ENCODE data around the gene UROC1.

UROC1 gene

DNA sequence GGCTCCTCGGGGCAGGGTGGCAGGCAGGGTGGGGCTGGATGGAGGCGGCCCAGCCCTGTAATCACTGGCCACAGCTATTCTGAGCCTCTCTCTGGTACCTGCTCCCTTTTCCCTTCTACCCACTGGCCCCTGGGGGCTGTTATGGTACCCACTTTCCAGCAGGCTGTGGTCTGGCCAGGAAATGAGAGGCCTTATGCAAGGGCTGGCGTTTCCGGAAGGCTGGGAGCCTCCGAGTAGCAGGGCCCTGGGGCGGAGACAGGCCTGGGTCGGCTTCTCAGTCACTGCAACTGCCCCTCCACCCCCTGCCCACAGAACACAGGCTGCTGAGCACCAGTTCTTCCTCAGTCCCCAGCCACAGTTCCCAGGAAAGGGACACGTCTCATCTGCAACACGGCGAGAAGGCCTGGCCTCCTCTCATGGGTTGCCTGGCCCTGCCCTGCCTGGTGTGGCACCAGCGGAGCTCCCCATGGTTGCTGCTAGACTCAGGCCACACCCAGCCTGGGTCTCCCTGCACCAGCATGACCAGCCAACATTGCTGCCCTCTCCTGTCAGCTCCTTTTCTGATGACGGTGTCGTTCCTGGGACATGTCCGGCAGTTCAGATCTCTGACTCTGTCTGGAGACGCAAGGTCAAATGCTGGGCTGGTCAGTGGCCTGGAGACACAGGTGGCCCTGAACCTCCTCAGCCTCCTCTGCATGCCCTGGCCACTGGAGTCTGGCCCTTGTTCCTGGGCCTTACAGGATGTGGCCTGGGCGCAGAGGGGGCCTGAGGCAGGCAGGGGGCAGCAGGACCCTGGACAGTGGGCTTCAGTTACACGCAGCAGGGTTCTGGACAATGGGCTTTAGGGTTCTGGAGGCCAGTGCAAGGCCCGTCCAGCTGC lies 12.8 kb upstream of the UROC1 start:
- DNase-seq = peak; percentile 81 to 96

DNA sequence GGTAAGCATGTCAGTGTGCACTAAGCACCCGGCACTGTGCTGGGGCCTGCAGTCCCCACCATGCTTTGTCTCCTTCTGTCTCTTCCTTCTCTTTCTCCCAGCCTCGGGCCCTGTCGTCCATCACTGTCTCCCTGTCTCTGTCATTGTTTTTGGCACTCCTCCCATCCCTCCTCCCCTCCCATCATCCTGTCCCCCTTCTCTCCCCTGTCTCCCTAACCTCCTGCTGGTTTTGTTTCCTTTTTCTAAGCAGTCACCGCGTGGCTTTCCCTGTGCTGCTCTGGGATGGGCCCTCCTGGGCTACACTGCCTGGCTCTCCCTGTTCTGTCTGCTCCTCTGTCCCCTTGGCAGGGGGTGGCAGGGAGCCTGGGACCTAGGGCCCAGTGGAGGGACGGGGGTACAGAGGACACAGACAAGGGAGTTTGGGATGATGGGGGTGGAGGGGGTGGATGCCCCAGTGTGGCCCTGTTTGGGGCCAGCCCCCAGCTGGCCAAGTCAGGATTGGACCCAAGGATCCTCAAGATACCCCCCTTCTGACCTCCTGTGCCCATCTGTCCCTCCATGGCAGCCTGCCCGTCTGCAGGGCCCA lies 12.1 kb upstream of the UROC1 start:
- DNase-seq = peak in 1 of 2 donors; percentile 9

DNA sequence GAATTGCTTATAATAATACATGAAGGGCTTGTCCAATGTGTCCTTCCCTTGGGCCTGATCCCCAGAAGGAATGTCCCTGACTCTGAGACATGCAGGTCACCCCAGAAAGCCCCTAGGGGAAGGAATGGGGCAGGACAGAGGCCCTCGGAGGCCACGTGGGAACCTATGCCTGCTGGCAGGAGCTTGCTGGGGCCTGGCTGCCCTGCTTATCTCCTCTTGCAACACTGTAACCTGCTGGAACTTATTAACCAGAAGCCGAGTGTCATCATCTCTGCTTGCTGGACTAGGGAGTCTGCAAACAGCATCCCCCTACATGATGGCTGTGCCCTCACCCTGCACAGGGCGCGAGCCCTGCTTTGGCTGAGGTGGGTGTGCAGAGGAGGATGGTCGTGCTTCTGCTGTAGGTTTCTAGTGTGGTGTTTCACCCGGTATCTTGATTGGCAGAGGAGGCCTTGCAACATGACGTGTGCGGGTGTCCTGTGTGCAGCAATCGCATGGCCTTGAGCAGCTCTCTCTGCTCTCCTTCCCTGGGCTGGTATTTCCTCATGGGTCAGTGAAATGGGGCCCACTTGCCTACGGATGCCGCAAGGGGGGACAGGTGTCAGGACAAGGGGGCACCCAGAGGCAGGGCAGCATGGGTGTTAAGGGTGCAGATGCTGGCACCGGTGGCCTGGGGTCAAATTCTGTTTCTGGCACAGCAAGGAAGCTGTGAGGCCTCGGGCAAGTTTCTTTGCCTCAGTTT lies 11.4 kb upstream of the UROC1 start:
- no peak for DNase-seq

DNA sequence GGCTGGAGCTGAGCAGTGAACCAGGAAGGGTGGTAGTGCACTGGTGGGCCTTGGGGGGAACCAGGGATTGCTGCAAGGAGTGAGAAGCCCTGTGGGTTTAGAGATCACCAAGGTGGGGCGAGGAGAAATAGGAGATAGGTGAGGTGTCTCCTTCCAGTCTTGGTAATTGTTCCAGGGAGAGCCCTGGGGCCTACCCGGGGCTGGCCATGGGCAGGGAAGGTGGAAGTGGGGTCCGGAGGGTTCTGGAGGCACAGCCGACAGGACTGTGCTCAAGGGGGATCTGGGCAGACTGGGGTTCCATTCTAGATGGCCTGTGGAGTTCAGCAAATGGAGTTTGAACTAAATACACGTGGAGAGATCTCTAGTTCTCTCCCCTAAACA lies 10.8 kb upstream of the UROC1 start:
- DNase-seq = no peak

DNA sequence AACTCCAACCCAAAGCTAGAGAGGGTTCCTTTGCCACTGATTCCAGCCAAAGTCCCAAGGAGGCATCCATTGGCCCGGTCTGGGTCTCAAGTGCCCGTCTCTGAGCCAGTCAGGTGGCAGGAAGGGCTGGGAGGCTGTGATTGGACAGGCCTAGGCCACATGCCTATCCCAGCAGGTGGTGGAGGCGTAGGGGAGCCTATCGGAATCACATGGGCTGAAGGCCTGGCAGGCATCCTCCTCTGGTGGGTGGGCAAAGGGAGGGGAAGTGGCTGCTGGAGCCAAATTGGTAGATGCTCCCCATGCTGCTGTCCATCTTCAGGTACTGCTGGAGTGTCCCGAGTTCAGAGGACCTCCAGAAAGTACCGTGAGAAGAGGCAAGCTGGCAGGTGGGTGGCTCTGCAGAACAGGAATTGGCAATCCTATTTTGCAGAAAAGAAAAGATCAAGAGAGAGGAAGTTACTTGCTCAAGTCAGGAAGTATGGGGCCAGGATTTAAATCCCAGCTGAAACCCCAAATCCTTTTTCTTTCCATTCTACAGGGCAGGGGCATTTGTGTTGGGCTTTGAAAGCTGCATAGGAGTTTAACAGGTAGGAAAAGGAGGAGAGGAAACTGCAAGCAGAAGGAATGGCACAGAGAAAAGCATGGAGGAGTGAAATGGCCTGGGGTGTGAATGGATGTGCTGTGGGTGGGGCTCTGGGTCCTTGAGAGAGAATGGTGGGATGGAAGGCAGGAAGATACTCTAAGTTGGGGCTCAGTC lies 10.1 kb upstream of the UROC1 start:
- no peak for DNase-seq

DNA sequence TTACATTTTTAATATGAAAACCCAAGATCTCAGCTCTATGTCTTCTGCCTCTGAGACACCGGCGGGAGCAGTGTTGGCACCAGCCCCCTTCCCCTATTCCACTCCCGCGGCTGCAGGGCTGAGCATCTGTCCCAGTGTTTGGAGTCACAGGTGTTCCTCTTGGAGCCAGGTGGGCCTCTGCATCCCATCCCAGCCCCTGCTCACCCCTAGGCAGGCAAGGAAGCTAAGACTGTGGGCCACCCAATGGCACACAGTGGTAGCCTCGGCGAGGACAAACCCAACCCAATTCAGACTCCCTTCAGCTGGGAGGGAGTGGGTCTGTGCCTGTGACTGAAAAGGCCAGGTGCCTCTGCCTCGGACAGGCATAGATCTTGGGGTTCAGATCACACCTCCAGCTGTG lies 9.4 kb upstream of the UROC1 start:
- no peak for DNase-seq

DNA sequence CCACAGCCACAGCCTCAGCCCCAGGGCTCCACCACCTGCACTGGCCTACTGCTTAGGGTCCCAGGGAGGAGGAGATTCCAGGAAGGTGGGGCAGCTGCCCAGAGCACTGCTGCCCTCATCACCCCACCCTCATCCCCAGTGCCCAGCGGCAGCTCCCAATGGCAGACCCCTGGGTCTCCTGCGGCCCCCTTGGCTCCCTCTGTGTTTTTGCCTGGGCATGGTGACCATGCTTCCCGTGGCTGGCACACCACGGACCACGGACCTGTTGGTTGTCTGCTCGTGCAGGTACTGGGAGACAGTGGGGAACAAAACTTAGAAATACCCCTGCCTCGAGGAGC lies 9.1 kb upstream of the UROC1 start:
- DNase-seq = no peak

DNA sequence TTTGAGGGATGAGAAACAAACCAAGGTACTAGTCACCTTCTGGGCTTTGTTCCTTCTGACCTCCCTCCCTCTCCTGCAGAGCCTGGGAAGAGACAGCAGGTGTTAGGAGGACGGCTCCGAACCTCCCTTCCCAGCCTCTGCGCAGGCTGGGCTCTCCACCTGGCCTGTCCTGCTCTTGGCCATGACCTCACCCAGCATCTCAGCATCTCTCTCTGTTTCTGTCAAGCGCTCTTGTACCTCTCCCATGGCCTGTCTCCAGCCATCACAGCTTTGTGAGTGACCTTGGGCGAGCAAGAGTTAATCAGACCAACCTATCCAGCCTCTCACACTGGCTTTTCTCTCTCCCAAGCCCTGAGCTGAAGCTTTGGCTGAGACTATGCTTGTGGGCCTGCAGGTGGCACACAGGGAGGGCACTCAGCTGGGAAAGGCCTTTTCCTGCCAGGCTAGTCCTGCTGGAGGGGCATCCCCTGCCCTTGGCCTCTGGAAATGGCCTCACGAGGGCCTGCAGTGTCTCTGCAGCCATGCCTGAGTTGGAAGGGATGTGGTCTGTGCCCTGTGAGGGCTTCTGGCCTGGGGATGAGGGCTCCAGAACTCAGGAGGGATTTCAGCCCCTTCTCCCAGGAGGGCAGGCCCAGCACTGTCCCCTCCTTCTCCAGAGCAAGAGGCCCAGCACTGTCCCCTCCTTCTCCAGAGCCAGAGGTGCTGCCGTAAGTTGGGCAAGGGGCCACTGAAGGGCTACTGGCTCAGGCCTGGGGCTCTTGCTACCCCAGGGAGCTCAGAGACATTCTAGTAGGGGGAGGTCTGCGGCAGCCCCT lies 8.5 kb upstream of the UROC1 start:
- DNase-seq = no peak

DNA sequence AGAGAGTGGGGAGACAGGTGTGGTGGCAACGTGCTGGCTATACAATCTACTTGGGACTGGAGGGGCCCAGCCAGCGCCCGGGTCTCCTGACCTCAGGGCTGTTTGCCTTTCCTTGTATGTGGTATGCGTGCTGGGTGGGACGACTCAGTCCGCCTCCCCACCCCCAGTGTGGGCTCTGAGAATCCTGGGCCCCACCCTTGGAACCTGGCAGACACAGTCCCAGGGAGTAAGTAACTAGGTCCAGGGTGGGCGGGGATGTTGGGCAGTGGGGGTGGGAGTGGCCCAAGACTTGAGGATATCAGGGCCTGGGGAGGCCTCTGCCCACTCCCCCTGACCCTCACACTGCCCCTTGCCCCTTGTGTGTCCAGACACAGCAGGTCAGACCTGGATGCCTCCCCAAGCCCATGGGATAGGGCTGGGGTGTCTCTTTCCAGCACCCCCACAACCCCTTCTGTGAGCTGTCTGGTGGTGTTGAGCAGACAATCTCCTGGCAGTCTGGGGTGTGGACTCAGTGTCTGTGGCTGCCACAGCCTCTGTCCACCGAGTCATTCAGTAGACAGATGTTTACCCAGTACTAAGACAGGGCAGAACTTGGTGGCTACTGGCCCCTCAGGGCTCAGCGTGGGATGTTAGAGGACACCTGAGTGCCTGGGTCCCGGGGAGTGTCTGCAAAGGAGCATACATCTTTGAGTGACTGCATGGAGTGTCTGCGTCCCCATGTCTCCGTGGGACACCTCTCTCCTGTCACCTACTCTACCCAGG lies 7.7 kb upstream of the UROC1 start:
- no peak for DNase-seq

DNA sequence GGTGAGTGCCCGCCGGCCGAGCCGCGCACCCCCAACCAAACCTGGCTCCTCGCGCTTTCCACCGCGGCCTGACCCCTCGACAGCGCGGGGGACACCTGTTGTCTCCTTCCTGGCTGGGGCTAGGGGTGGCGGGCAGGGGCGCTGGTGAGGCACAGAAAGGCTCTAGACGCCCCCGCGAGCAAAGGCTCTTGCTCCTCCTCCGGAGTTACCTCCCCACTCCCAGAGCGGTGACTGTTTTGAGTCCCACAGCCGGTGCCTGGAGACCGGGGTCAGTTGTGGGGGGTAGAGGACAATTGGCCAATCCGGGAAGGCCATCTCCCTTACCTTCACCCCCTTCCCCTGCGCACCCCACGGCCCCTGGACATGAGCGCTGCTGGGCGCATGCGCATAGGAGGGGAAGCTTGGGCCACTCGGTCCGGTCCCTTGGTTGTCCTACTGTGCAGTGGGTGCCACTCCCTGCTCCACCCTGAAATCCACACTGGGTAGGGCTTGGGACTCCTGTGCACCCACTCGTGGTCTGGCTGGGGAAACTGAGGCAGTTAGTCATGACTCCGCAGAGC lies 6.9 kb upstream of the UROC1 start:
- peak; percentile 29 to 55 for DNase-seq

DNA sequence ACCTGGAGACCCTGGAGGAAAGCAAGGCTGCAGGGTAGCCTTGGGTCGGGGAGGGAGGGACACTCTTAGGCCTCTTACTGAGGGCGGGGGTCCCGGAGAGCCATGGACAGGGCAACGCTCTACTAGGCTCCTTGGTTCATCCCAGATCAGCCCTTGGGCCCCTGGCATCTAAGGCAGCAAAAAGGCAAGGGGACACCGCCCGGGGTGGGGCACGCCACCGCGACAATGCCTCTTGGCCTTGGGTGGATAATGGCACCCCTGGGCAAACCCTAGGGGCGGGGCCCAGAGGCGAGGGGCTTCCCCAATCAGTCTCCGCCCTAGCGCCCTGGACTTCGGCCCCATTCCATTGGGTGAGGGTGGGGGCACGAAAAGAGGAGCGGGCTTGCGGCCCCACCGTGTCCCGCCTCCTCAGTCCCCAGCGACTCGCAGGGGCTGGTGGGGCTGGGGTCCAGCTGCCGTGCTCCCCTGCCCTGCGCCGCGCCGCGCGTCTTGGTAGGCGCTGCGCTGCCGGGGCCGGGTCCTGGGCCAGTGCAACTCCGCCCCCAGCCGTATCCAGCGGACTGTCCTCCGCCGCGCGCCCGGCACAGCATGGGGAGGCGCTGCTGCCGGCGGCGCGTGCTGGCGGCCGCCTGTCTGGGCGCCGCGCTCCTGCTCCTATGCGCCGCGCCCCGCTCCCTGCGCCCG lies 6.3 kb upstream of the UROC1 start, which contains the start of gene CHST13:
TSS of gene CHST13 (plus strand) at position 411 of the 684 bp plus-strand sequence. CDS start at position 589, 178 bp downstream.
- peak; percentile 15 to 59 for DNase-seq

DNA sequence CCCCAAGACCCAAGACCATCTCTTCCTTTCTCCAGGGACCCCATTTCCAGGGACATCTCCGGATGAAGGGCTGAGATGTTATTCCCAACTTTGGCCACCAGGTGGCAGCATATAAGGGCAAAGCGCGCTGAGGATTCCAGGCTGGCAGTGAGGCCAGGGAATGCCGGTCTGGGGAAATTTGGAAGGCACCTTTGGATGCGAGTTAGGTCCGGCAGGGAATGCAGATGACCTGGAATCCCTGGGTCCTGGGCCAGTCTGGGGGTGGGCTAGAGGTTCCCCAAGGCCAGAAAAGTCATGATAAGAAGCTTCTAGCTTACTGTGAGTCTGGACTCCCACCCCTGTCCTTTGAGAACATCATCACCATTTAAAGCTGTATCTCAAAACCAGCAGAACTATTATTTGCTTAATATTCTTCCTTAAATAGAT lies 4.8 kb upstream of the UROC1 start:
- peak; percentile 23 to 38 for DNase-seq

DNA sequence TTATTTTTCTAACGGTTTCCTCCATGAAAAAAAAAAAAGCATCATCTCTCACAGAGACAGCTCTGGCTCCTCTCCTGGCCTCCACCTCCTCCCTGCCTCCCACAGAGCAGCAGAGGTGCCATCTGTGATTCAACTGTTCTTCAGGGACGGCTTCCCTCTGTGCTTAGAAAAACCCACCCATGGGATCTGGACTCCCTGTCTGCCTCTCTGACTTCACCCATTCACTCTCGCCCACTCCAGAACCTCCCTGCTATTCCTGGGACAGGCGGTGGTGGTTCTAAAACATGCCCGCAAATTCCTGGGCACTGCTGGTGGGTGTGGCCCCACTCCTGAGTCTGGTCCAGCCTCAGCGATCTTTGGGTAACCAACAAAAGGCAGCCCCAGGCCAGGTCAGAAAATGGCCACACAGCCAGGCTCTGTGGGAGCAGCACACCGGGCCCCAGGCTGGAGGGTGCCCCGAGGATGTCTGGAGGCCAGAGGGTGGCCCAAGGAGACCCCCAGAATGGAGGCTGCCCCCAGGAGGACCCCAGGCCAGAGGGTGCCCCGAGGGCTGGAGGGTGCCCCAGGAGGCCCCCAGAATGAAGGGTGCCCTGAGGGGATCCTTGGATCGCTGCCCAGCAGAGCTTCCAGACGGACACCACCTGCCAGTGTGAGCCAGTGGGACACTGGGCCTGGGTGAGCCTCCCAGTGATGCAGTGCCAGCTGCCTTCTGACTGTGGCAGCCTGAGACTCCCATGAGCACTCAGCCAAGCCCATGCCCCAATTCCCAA lies 3.7 kb upstream of the UROC1 start:
- no peak for DNase-seq

DNA sequence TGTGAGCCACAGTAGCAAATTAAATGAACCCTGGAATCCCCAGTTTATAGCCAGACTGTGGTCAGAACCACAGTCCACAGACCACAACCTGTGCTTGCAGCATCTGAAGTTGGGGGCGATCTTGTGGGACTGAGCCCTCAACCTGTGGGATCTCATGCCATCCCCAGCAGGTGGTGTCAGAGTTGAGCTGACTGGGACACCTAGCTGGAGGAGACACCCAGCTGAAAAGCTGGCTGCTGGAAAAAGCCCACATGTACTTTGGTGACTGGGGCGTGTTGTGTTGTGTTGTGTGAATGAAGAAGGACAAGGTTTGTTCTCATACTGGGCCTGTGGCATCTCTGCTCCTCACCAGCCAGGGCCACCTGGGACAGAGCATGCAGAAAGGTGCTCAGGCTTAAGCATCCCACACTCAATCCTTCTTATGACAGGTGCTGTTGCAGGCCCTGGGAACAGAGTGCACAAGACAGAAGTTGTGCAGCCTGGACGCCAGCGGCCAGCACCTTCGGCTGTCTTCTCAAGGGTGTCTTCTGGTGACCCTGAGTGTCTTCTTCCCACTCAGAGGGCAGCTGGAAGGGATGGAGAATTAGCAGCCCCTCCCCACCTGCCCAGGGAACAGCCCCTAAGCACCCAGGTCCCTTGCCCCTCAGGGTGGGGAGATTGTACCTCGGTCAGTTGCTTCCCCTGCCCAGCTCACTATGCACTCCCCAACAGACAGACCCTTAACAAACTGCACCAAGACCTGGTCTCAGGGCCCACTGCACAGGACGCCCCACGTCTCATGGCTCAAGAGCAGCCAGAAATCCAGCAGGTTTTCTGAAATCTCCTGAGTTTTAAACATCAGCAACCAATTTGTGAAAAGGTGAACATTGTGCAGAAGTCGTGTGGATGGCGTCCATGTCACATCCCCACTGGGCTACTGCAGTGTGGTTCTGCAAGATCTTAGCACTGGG lies 2.2 kb upstream of the UROC1 start:
- DNase-seq = no peak

DNA sequence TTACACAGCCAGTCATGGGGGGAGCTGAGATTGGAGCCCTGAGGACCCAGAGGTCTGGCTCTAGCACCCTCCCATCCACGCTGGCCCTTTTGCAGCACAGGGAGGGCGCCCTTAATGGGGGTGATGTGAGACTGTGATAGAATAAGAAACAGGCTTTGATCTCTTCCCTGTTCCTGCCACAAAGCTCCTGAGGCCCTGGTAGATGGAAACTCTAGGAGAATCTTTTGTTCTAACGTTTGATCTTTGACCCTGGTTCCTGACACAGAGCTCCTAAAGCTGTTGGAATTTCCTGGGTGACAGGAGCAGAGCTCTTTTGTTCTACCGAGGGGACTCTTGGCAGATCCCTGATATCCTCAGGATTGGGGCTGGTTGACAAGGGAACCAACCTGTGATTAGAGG lies 1.2 kb upstream of the UROC1 start:
- no peak for DNase-seq

DNA sequence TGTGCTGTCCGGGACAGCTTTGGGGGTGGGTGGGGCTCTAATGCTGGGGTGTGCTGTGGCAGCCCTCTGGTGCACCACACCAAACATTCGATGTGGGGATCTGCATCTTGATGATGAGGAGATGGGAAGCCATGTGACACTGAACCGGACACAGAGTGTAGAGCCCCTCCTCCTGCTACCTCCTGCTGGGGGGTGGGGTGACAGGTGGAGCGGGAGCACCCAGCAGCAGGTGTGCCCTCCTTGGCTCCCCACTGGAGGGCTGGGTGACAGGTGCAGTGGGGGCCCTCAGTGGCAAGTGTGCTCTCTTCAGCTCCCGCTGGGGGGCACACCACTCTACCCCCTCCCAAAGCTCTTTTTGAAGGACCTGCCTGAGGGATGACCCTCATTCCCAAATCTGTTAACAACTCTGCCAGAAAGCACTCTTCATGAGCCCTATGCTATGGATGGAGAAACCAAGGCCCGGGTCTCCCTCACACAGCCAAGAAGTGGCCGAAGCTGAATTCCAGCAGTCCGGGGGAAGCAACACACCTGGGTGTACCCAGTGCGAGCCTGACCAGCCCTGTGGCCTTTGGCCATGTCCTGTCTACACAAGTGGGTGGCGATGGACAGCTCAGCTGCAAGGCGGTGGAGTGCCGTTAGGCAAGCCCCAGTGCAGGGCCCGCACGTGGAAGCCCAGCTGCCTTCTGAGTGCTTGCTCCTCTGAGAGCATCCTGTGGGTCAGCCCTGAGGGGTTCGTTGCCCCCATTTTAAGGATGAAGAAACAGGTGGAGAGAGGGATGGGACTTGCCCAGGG lies 609 bp upstream of the UROC1 start:
- DNase-seq = no peak

DNA sequence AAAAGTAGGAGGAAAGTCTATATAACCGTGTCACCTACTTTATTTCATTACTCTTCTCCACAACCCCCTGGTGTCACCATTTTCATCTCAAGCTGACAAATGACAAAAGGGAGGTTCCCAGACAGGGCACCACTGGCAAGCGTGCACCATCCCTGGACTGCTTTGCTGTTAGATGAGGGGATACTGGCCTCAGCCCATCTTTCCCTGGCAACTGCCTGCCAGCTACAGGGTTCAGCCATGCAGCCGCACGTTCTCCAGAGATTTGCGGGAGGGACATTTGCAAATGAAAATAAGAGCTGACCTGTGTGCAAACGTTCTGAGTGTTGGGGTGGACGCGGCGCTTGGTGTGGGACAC lies 660 bp downstream of the UROC1 start:
- DNase-seq = no peak
